ENCODE results near the gene AADACL3.

The AADACL3 gene

GRCh38 chr1:12769031-12769430, 53.1 kb downstream of the AADACL3 start:
- DNase-seq (ENCODE audit: low read depth in 2 of 2): no peak

- no peak for DNase-seq (ENCODE audit: low read depth in 2 of 2)
Measured at GRCh38 chr1:12769976-12770505, 54.1 kb downstream of the AADACL3 start.

GRCh38 chr1:12770620-12771019, 54.7 kb downstream of the AADACL3 start:
- no peak for DNase-seq (ENCODE audit: low read depth in 2 of 2)

GRCh38 chr1:12771186-12771585, 55.3 kb downstream of the AADACL3 start:
- no peak for DNase-seq (ENCODE audit: low read depth in 2 of 2)

- no peak for DNase-seq (ENCODE audit: low read depth in 2 of 2)
Measured at GRCh38 chr1:12772520-12772919, 56.6 kb downstream of the AADACL3 start.

- no peak for DNase-seq (ENCODE audit: low read depth in 2 of 2)
Measured at GRCh38 chr1:12773438-12773837, 57.5 kb downstream of the AADACL3 start, which contains the start of gene PRAMEF12. Gene PRAMEF12, plus strand, starts transcription at chr1:12773738. Its CDS starts 1,130 bp downstream, at chr1:12774868.

GRCh38 chr1:12774801-12775345, 59.0 kb downstream of the AADACL3 start:
- no peak for DNase-seq (ENCODE audit: low read depth in 2 of 2)

GRCh38 chr1:12775443-12775842, 59.5 kb downstream of the AADACL3 start:
- DNase-seq (ENCODE audit: low read depth in 2 of 2): no peak

- no peak for DNase-seq (ENCODE audit: low read depth in 2 of 2)
Measured at GRCh38 chr1:12776801-12777557, 61.1 kb downstream of the AADACL3 start.

All from stimulated activated CD4-positive, alpha-beta T cell treated with anti-CD3 and anti-CD28 coated beads, Interleukin-15, amount 100 ng/mL, for 48 hours (primary cell).